Mesothelial cell of epicardium (in vitro differentiated cells): ENCODE data around the gene COX7A1. TPM values are rescaled to one million over a fixed set of nuclear protein-coding genes. Genes with fewer than 3 reads are reported as not detected.

ENCODE experiments used
- DNase-seq, 2 experiments: peaks; one replicate each; pipeline ENCODE4 v3.0.0; 2021; ENCODE audit warnings: low spot score in 2 of 2; ENCODE audit not compliant: unreplicated experiment in 2 of 2
- H3K27ac Mint-ChIP-seq: 2 replicates; pipeline ENCODE4 v1.8.0; 2021; ENCODE audit warnings: mixed read lengths
- H3K27me3 Mint-ChIP-seq: 2 replicates; pipeline ENCODE4 v1.8.0; 2021; ENCODE audit warnings: low read depth, mixed read lengths
- H3K36me3 Mint-ChIP-seq: 2 replicates; pipeline ENCODE4 v1.8.0; 2021; ENCODE audit warnings: mixed read lengths
- H3K4me1 Mint-ChIP-seq: 2 replicates; pipeline ENCODE4 v1.8.0; 2021; ENCODE audit warnings: mixed read lengths
- H3K4me3 Mint-ChIP-seq: 2 replicates; pipeline ENCODE4 v1.8.0; 2021; ENCODE audit warnings: mild to moderate bottlenecking, moderate library complexity, mixed read lengths
- H3K9me3 Mint-ChIP-seq: 2 replicates; pipeline ENCODE4 v1.8.0; 2021; ENCODE audit warnings: mixed read lengths
- CTCF ChIP-seq: fragments of 200-600 bp; sonication (generic); IDR thresholded peaks from one replicate; pipeline ENCODE4 v1.5.0; 2021; ENCODE audit warnings: antibody characterized with exemption; ENCODE audit not compliant: unreplicated experiment
- total RNA-seq: library from RNA; stranded (reverse); gene quantifications from 3 replicates; pipeline ENCODE4 v1.2.1, GENCODE V29; 2021

COX7A1 gene
- total RNA-seq, 1 donor from 2014 or later: not detected

GRCh38 chr19:36112678-36113077, 39.6 kb downstream of the COX7A1 start:
- DNase-seq: no peak
- Mint-ChIP-seq H3K9me3 (no peaks in the 10 kb centered on the region), H3K27me3 (peaks cover 2% of the 10 kb centered on the region), H3K27ac (no peak overlapping the region), H3K36me3 (peaks cover 12% of the 10 kb centered on the region), H3K4me3 (peak overlapping the region; percentile 91), H3K4me1 (peaks cover 27% of the 10 kb centered on the region)
- no peak for TF ChIP-seq CTCF

DNA sequence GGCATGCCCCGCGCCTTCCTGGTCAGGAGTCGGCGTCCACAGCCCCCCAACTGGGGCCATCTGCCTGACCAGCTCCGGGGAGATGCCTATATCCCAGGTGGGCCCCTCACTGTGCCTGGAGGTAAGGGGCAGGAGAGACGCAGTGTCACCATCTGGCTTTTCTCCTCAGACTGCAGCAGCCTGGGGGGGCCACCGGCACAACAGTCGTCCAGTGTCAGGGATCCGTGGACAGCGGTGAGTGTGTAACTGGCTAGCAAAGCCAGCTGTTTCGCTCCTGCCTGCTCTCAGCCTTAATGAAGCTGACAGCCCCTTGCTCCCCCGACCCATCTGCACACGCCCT, 41.1 kb downstream of the COX7A1 start:
- Mint-ChIP-seq H3K9me3 (no peaks in the 10 kb centered on the region), H3K27me3 (peaks cover 2% of the 10 kb centered on the region), H3K4me3 (no peak overlapping the region), H3K27ac (no peak overlapping the region), H3K4me1 (peaks cover 21% of the 10 kb centered on the region), H3K36me3 (peaks cover 12% of the 10 kb centered on the region)
- DNase-seq: no peak
- TF ChIP-seq CTCF: no peak

- no peaks in the 10 kb centered on the region for H3K9me3 Mint-ChIP-seq
- H3K27me3 Mint-ChIP-seq: peaks cover 2% of the 10 kb centered on the region
- H3K36me3 Mint-ChIP-seq: peaks cover 12% of the 10 kb centered on the region
- no peak for TF ChIP-seq CTCF
- H3K4me1 Mint-ChIP-seq: peaks cover 18% of the 10 kb centered on the region
- no peak within 1 kb of the TSS for H3K27ac Mint-ChIP-seq
- no peak for DNase-seq
- no peak within 1 kb of the TSS for H3K4me3 Mint-ChIP-seq
These were observed 41.6 kb downstream of the COX7A1 start, which contains the start of gene OVOL3 for GRCh38 chr19:36110487-36111199. Gene OVOL3, plus strand, starts transcription at chr19:36111143. Its CDS starts 60 bp downstream, at chr19:36111203.

GRCh38 chr19:36108684-36109083, 43.6 kb downstream of the COX7A1 start:
- TF ChIP-seq CTCF: no peak
- Mint-ChIP-seq H3K27me3 (no peaks in the 10 kb centered on the region), H3K9me3 (no peaks in the 10 kb centered on the region), H3K36me3 (peaks cover 12% of the 10 kb centered on the region), H3K4me3 (no peak overlapping the region), H3K27ac (no peak overlapping the region), H3K4me1 (peaks cover 6% of the 10 kb centered on the region)
- DNase-seq: no peak

DNA sequence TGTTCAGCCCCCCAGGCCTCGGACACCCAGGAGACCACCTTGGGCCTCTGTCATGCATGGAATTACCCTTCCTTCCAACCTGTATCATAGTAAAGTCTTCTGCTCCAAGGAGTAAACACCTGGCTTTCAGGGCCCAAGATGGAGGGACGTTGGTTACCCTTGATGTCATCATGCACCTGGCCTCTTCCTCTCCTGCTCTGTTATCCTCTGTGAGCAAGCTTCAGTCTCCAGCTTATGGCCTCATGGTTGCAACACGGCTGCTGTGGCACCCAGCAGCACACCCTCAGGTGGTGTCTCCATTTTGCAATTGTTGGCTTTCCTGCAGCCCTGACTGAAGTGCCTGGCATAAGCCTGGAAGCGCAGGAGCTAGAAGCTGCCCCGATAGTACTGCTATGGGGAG, 45.3 kb downstream of the COX7A1 start:
- H3K4me3 Mint-ChIP-seq: no peak overlapping the region
- no peak overlapping the region for H3K27ac Mint-ChIP-seq
- no peak for TF ChIP-seq CTCF
- peaks cover 8% of the 10 kb centered on the region for H3K36me3 Mint-ChIP-seq
- H3K27me3 Mint-ChIP-seq: no peaks in the 10 kb centered on the region
- DNase-seq: no peak
- no peaks in the 10 kb centered on the region for H3K4me1 Mint-ChIP-seq
- no peaks in the 10 kb centered on the region for H3K9me3 Mint-ChIP-seq
